SK-N-MC (cell line): Measurements from ENCODE around the gene DOCK4.

Experiments used
- EZH2 ChIP-seq: fragments of 200-600 bp; sonication (generic); IDR thresholded peaks from one replicate; pipeline ENCODE4 v1.6.1; 2017; ENCODE audit warnings: antibody characterized with exemption
- POLR2AphosphoS5 ChIP-seq: IDR thresholded peaks from 2 replicates; pipeline ENCODE4 v1.6.1; 2012; ENCODE audit warnings: mild to moderate bottlenecking, low read depth, low read length, borderline replicate concordance

- TF ChIP-seq EZH2 = no peak
- no peak for TF ChIP-seq POLR2AphosphoS5
Observed at GRCh38 chr7:112079673-112080072, 126.5 kb downstream of the DOCK4 start.
